ENCODE results near the gene LSR.
"Not testable (repeated sequence)": the region's sequence is repeated elsewhere in the genome, so short reads cannot be mapped to it uniquely, and the experiment has no call there.

The LSR gene

GRCh38 chr19:35279374-35279773 is 30.6 kb downstream of the LSR start:
- in situ Hi-C loops (cut with HindIII; ENCODE audit: low pct_ligation_motif_present, low sequenced_read_pairs) = no loop called here
- Histone ChIP-seq H3K4me3 (ENCODE audit: low read depth, low read length) (no peak overlapping the region), H3K27me3 (replicated peaks) (no peaks in the 10 kb centered on the region), H3K36me3 (replicated peaks) (peaks cover 17% of the 10 kb centered on the region), H3K27ac (no peak overlapping the region)
- TF ChIP-seq, protein P1, sequence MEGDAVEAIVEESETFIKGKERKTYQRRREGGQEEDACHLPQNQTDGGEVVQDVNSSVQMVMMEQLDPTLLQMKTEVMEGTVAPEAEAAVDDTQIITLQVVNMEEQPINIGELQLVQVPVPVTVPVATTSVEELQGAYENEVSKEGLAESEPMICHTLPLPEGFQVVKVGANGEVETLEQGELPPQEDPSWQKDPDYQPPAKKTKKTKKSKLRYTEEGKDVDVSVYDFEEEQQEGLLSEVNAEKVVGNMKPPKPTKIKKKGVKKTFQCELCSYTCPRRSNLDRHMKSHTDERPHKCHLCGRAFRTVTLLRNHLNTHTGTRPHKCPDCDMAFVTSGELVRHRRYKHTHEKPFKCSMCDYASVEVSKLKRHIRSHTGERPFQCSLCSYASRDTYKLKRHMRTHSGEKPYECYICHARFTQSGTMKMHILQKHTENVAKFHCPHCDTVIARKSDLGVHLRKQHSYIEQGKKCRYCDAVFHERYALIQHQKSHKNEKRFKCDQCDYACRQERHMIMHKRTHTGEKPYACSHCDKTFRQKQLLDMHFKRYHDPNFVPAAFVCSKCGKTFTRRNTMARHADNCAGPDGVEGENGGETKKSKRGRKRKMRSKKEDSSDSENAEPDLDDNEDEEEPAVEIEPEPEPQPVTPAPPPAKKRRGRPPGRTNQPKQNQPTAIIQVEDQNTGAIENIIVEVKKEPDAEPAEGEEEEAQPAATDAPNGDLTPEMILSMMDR (IDR thresholded peaks at IDR 0.05; ENCODE audit: low read depth, low read length, missing control alignments) = no peak
- DNase-seq = no peak

- peaks cover 12% of the 10 kb centered on the region for H3K36me3 ChIP-seq (replicated peaks)
- no peak overlapping the region for H3K4me3 ChIP-seq (ENCODE audit: low read depth, low read length)
- DNase-seq = no peak
- H3K27ac ChIP-seq = no peak overlapping the region
- TF ChIP-seq, protein P1 (IDR thresholded peaks at IDR 0.05; ENCODE audit: low read depth, low read length, missing control alignments) = no peak
- in situ Hi-C loops (cut with HindIII; ENCODE audit: low pct_ligation_motif_present, low sequenced_read_pairs) = no loop called here
- no peaks in the 10 kb centered on the region for H3K27me3 ChIP-seq (replicated peaks)
These were observed 31.4 kb downstream of the LSR start for GRCh38 chr19:35279985-35280821.

DNA sequence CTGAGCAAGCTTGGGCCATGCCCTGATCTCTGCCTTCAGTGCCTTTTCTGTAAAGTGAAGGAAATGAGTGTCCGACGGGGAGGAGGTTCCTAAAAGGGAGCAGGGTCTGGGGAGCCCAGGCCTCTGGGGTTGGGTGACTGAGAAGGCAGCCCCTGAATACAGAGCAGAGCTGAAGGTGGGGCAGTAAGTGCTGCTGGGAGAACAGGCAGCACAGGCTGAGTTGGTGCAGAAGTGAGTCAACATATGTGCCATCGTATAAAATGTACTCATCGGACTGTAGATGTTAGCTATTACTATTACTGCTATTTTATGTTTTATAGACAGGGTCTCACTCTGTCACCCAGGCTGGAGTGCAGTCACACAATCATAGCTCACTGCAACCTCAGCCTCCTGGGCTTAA is 32.5 kb downstream of the LSR start:
- Histone ChIP-seq H3K4me3 (ENCODE audit: low read depth, low read length) (no peak overlapping the region), H3K36me3 (replicated peaks) (peaks cover 10% of the 10 kb centered on the region), H3K27me3 (replicated peaks) (no peaks in the 10 kb centered on the region), H3K27ac (no peak overlapping the region)
- DNase-seq = no peak
- TF ChIP-seq, protein P1 (IDR thresholded peaks at IDR 0.05; ENCODE audit: low read depth, low read length, missing control alignments) = no peak
- in situ Hi-C loops (cut with HindIII; ENCODE audit: low pct_ligation_motif_present, low sequenced_read_pairs) = no loop called here

DNA sequence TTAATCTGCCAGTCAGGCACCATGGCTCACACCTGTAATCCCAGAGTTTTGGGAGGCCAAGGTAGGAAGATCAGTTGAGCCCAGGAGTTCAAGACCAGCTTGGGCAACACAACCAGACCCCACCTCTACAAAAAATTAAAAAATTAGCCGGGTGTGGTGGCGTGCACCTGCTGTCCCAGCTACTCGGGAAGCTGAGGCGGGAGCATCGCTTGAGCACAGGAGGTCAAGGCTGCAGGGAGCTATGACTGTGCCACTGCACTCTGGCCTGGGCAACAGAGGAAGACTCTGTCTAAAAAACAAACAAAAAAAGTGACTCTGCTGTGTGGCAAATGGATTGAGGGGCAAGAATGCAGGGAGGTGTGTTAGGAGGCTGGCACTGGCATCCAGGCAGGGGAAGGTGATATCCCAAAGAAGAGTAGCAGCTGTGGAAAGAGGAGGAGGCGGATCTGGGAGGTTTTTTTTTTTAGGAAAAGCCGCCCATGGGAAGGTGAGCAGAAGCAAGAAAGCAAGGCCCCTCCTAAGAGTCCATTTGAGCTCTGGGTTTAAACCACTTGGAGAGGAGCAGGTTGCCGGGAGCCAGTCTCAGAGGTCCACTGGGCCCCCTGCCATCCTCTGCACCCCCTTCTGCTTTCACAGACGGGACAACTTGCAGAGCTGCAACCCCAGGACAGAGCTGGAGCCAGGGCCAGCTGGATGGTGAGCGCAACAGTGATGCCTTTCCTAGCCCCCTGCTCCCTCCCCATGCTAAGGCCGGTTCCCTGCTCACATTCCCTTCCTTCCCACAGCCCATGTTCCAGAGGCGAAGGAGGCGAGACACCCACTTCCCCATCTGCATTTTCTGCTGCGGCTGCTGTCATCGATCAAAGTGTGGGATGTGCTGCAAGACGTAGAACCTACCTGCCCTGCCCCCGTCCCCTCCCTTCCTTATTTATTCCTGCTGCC is 35.6 kb downstream of the LSR start:
- no peak for DNase-seq
- H3K27me3 ChIP-seq (replicated peaks) = no peaks in the 10 kb centered on the region
- TF ChIP-seq, protein P1 (IDR thresholded peaks at IDR 0.05; ENCODE audit: low read depth, low read length, missing control alignments) = no peak
- H3K27ac ChIP-seq = no peak overlapping the region
- in situ Hi-C loops (cut with HindIII; ENCODE audit: low pct_ligation_motif_present, low sequenced_read_pairs) = no loop called here
- peaks cover under 1% of the 10 kb centered on the region for H3K36me3 ChIP-seq (replicated peaks)
- no peak overlapping the region for H3K4me3 ChIP-seq (ENCODE audit: low read depth, low read length)

DNA sequence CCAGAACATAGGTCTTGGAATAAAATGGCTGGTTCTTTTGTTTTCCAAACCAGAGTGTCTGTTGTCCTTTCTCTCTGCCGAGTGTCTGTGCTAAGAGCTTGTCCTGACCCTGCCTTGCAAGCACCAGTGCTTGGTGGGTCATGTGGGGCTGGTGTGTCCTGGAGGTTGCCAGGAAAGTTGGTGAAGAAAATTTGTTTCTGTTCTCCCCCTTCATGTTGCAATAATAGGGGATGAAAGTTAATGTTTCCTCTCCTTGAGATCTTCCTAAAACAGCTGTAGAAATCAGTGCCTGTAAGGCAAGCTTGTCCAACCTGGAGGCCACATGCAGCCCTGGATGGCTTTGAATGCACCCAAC is 36.3 kb downstream of the LSR start:
- H3K27me3 ChIP-seq (replicated peaks) = no peaks in the 10 kb centered on the region
- TF ChIP-seq, protein P1 (IDR thresholded peaks at IDR 0.05; ENCODE audit: low read depth, low read length, missing control alignments) = no peak
- in situ Hi-C loops (cut with HindIII; ENCODE audit: low pct_ligation_motif_present, low sequenced_read_pairs) = no loop called here
- DNase-seq = no peak
- H3K4me3 ChIP-seq (ENCODE audit: low read depth, low read length) = no peak overlapping the region
- H3K36me3 ChIP-seq (replicated peaks) = no peaks in the 10 kb centered on the region
- H3K27ac ChIP-seq = no peak overlapping the region

DNA sequence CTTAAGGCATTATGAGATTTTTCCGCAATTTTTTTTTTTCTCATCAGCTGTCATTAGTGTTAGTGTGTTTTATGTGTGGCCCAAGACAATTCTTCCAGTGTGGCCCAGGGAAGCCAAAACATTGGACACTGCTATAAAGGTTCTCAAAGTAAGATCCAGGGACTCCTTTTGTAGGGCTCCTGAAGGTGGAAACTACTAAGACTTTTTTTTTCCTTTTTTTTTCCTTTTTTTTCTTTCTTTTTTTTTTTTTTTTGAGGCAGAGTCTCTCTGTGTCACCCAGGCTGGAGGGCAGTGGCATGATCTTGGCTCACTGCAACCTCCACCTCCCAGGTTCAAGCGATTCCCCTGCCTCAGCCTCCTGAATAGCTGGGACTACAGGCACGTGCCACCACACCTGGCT is 36.7 kb downstream of the LSR start:
- H3K4me3 ChIP-seq (ENCODE audit: low read depth, low read length); in situ Hi-C loops (cut with HindIII; ENCODE audit: low pct_ligation_motif_present, low sequenced_read_pairs); H3K27ac ChIP-seq; DNase-seq; H3K36me3 ChIP-seq (replicated peaks); H3K27me3 ChIP-seq (replicated peaks): not testable (repeated sequence)

DNA sequence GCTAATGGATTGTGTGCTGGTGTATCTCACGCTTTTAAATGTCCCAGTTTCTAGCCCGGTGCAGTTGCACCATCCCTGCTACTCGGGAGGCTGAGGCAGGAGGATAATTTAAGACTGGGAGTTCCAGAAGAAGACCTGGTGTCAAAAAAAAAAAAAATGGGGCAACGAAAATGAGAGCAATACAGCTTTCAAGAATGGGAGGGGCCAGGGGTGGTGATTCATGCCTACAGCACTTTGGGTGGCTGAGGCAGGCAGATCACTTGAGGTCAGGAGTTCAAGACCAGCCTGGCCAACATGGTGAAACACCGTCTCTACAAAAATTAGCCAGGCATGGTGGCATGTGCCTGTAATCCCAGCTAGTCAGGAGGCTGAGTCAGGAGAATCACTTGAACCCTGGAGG is 37.3 kb downstream of the LSR start:
- H3K36me3 ChIP-seq (replicated peaks); H3K27ac ChIP-seq; H3K27me3 ChIP-seq (replicated peaks); H3K4me3 ChIP-seq (ENCODE audit: low read depth, low read length); in situ Hi-C loops (cut with HindIII; ENCODE audit: low pct_ligation_motif_present, low sequenced_read_pairs); DNase-seq: not testable (repeated sequence)
